Heart right ventricle (tissue), 16 donors: ENCODE measurements around the gene SLC8A2. TPM values are rescaled to one million over a fixed set of nuclear protein-coding genes. Genes with fewer than 3 reads are reported as not detected.

Source experiments
- ATAC-seq, 8 donors: fragments of 200-7000 bp; cut with Tn5 transposase; one replicate each; pipeline ENCODE4 v1.9.1; 2020; ENCODE audit warnings: mild to moderate bottlenecking in 8 of 8, moderate library complexity in 8 of 8, moderate number of reproducible peaks in 1 of 8
- DNase-seq, 2 donors: peaks; one replicate each; pipeline ENCODE4 v3.0.0-alpha.2; 2020
- H3K27ac ChIP-seq, 10 donors: fragments of 200-600 bp; sonication (generic) in 2 of 10; one replicate each; pipeline versions ENCODE4 v1.5.0 to v1.8.0; 2020 to 2022; ENCODE audit warnings: mild to moderate bottlenecking in 3 of 10
- H3K27me3 ChIP-seq, 7 donors: fragments of 200-600 bp; one replicate each; pipeline ENCODE4 v1.8.0; 2021 to 2022; ENCODE audit warnings: mild to moderate bottlenecking in 2 of 7
- H3K36me3 ChIP-seq, 9 donors: fragments of 200-600 bp; sonication (generic) in 1 of 9; one replicate each; pipeline versions ENCODE4 v1.5.0 to v1.8.0; 2020 to 2022; ENCODE audit warnings: mild to moderate bottlenecking in 2 of 9
- H3K4me1 ChIP-seq, 9 donors: fragments of 200-600 bp; sonication (generic) in 1 of 9; one replicate each; pipeline versions ENCODE4 v1.5.0 to v1.8.0; 2020 to 2022; ENCODE audit warnings: mild to moderate bottlenecking in 4 of 9
- H3K4me3 ChIP-seq, 10 donors: fragments of 200-600 bp; sonication (generic) in 2 of 10; one replicate each; pipeline versions ENCODE4 v1.5.0 to v1.8.0; 2020 to 2022; ENCODE audit warnings: mild to moderate bottlenecking in 7 of 10, moderate library complexity in 2 of 10
- H3K9me3 ChIP-seq, 11 donors: fragments of 200-600 bp in 10 of 11; sonication (generic) in 2 of 11; one replicate each; pipeline versions ENCODE4 v1.5.0 to v1.8.0; 2013 to 2022; ENCODE audit warnings: mild to moderate bottlenecking in 2 of 11, control low read depth in 1 of 11, moderate library complexity in 1 of 11
- CTCF ChIP-seq, 9 donors: fragments of 200-600 bp; sonication (generic) in 2 of 9; IDR thresholded peaks; one replicate each; pipeline versions ENCODE4 v1.5.0 to v1.8.0; 2021 to 2022; ENCODE audit warnings: antibody characterized with exemption in 9 of 9, mild to moderate bottlenecking in 5 of 9, moderate library complexity in 1 of 9
- WGBS, 2 donors: extraction: QIAGEN DNeasy Blood & Tissue Kit; methylation state at CpG; one replicate each; pipeline ENCODE4 v1.1.7; 2013; ENCODE audit warnings: inconsistent platforms in 1 of 2; 5-methylcytosine and 5-hydroxymethylcytosine counted together
- intact Hi-C, 10 donors: fragments of 100-400 bp; cut with DNase I; formaldehyde crosslinking; loops; one replicate each; pipeline versions ENCODE4 v1.11.1 to v1.14.2; 2022
- polyA plus RNA-seq, 2 donors: library from polyadenylated mRNA; stranded (reverse); fragments of 200-250 nt; gene quantifications; one replicate each; pipeline ENCODE4 v1.2.3, GENCODE V29; 2013
- total RNA-seq, 10 donors: library from RNA; stranded (reverse); fragmentation: NEBNext Ultra II Directional in 3 of 10; extraction: Animal tissue kit (Norgen Biotek cat#: 25700) in 3 of 10; gene quantifications; one replicate each; pipeline versions ENCODE4 v1.2.1 to v1.2.4, GENCODE V29; 2021 to 2023
- donor health status: Arrhythmogenic right ventricular cardiomyopathy.
- donor health status: ischemic (EF 13 %, LVEDD 7.1; RV severe dilation, severe dysfunction).
- donor health status: healthy with polysubstance abuse.
- donor health status: DM: no; HTN: yes; CAD: no.
- donor health status: DM: no; HTN: no; CAD: no.
- donor health status: ischemic (EF 25% LVEDD 6.9; RV normal size, moderate dysfunction).
- donor health status: ischemic (EF 25% LVEDD 5.7; RV mildly dilated, moderate dysfunction).
- donor health status: healthy.
- donor health status: DM: yes; HTN: yes; CAD: no.
- donor health status: Ischemic cardiomyopathy.
- donor health status: ischemic (EF 35%, LVEDD 5.7; RV mildly dilated, moderate dysfunction).
- donor health status: nonischemic (EF 11% LVEDD 7.7; RV severe dilation, severe dysfunction).
- donor health status: DM: yes; HTN: yes; CAD: no.
- donor health status: PGD.
- donor health status: ischemic (EF 29% LVEDD 5.4; RV normal size, mild dysfunction).
- donor health status: nonischemic (EF 23%, LVEDD 6.1; RV moderate dilation, normal function).

The SLC8A2 gene
- total and polyA plus RNA-seq, 12 donors: 0.03 to 0.64 (median 0.15) TPM; not detected in 3

- Histone ChIP-seq H3K9me3 (peaks cover 0 to 14% (median 7%) of the 10 kb centered on the region in 11 donors), H3K27ac (no peak overlapping the region), H3K4me1 (peaks cover 0 to 6% (median 0%) of the 10 kb centered on the region in 9 donors), H3K27me3 (peaks cover 14 to 87% (median 68%) of the 10 kb centered on the region in 7 donors), H3K4me3 (no peak overlapping the region), H3K36me3 (no peaks in the 10 kb centered on the region)
- no peak for ATAC-seq
- TF ChIP-seq CTCF (IDR thresholded peaks at IDR 0.05): no peak
- WGBS, 2 donors: 89% methylated on average over 14 of the region's 14 CpGs
- DNase-seq: no peak
- intact Hi-C loops: loop anchor here in 1 of 10 donors (10.0 kb wide), 1 partner anchor 595 kb away; no protein-coding TSS in a partner anchor
These were observed 12.2 kb downstream of the SLC8A2 start for GRCh38 chr19:47459477-47459876.

- H3K4me3 ChIP-seq: no peak overlapping the region
- H3K36me3 ChIP-seq: no peaks in the 10 kb centered on the region
- peaks cover 14 to 83% (median 64%) of the 10 kb centered on the region in 7 donors for H3K27me3 ChIP-seq
- peaks cover 0 to 6% (median 0%) of the 10 kb centered on the region in 9 donors for H3K4me1 ChIP-seq
- intact Hi-C loops: loop anchor here in 1 of 10 donors (10.0 kb wide), 1 partner anchor 596 kb away; no protein-coding TSS in a partner anchor
- 31 to 33% methylated on average over 5 of the region's 5 CpGs for WGBS, 2 donors
- H3K9me3 ChIP-seq: peaks cover 0 to 14% (median 7%) of the 10 kb centered on the region in 11 donors
- DNase-seq (no peak), ATAC-seq (no peak)
- no peak overlapping the region for H3K27ac ChIP-seq
- TF ChIP-seq CTCF (IDR thresholded peaks at IDR 0.05): no peak
These were observed 13.0 kb downstream of the SLC8A2 start for GRCh38 chr19:47458672-47459071.

DNA sequence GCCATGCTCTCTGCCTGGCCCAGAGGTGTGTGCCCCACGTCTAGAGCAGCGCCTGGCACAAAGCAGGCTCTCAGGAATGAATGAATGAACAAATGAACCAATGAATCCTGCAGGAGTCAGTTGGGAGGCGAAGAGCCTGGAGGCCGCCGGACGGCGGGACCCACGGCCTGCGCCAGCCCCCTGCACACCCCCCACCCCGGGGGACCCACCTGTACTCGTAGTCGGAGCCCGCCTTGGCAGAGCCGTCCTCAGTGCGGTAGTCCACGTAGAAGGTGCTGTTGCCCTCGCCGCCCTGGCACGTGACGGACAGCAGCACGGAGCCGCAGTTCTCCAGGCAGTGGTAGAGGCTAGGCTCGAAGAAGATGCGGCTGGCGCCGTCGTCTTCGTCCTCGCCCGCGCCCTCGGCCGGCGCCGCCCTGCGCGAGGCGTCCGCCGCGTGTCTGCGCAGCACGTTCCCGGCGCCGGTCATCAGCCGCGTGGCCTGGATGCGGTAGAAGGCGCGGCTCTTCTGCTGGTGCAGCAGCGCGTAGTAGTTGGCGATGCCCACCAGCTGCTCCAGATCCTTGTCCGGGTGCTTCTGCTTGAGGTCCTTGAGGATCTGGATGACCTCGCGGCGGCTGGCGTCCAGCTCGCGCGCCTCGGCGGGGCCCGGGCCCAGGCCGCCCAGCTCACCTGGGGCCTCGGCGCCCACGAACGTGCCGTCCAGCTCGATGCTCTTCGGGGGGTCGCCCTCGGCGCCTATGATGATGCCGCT, 14.8 kb downstream of the SLC8A2 start:
- ATAC-seq: peak in 1 of 8 donors; percentile 12
- Histone ChIP-seq H3K36me3 (no peaks in the 10 kb centered on the region), H3K9me3 (peaks cover 0 to 14% (median 7%) of the 10 kb centered on the region in 11 donors), H3K27ac (no peak overlapping the region), H3K4me1 (peaks cover 0 to 6% (median 0%) of the 10 kb centered on the region in 9 donors), H3K27me3 (peaks cover 14 to 82% (median 67%) of the 10 kb centered on the region in 7 donors), H3K4me3 (no peak overlapping the region)
- WGBS, 2 donors: 23 to 28% methylated on average over 66 to 77 of the region's 77 CpGs
- no peak for TF ChIP-seq CTCF (IDR thresholded peaks at IDR 0.05)
- DNase-seq: no peak
- intact Hi-C loops: loop anchor here in 1 of 10 donors (10.0 kb wide), 1 partner anchor 598 kb away; no protein-coding TSS in a partner anchor

DNA sequence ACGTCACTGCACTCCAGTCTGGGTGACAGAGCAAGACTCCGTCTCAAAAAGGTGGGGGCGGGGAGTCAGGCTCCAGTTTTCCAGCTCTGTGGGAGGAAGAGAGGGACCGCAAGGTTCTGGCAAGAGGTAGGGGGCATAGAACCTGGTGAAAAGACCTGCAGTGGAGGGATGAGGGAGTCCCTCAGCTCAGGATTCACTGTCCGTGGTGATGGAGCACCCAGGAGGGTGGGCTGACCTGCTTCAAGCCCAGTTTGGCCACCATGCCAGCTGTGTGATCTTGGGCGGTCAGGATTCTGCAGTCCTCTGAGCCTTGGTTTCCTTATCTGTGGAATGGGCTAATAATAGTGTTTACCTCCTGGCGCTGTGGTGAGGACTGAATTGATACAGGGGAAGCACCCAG, 21.2 kb downstream of the SLC8A2 start:
- peaks cover 0 to 9% (median 1%) of the 10 kb centered on the region in 11 donors for H3K9me3 ChIP-seq
- WGBS, 2 donors: 63% methylated on average over 7 of the region's 7 CpGs
- no peaks in the 10 kb centered on the region for H3K36me3 ChIP-seq
- H3K27me3 ChIP-seq: peaks cover 0 to 78% (median 67%) of the 10 kb centered on the region in 7 donors
- no peak for TF ChIP-seq CTCF (IDR thresholded peaks at IDR 0.05)
- no peak overlapping the region for H3K4me3 ChIP-seq
- H3K27ac ChIP-seq: no peak overlapping the region
- intact Hi-C loops: loop anchor here in 1 of 10 donors (10.0 kb wide), 1 partner anchor 604 kb away; no protein-coding TSS in a partner anchor
- H3K4me1 ChIP-seq: peaks cover 0 to 25% (median 15%) of the 10 kb centered on the region in 9 donors
- ATAC-seq (no peak), DNase-seq (no peak)
